Breast epithelium (tissue), 4 donors: ENCODE data around the gene DCST1. TPM values are rescaled to one million over a fixed set of nuclear protein-coding genes. Genes with fewer than 3 reads are reported as not detected.
A peak's percentile ranks its signal among the peaks of the same experiment; 100 is the strongest.

Experiments
- DNase-seq, 2 donors: peaks; one replicate each; pipeline ENCODE4 v3.0.0-alpha.2; 2019; ENCODE audit warnings: low spot score in 2 of 2
- H3K27ac ChIP-seq, 2 donors: fragments of 200-600 bp; sonication (generic) in 1 of 2; one replicate each; pipeline ENCODE4 v1.5.1; 2016 to 2019; ENCODE audit warnings: mild to moderate bottlenecking in 1 of 2
- H3K27me3 ChIP-seq, 2 donors: fragments of 200-600 bp; sonication (generic) in 1 of 2; one replicate each; pipeline versions ENCODE4 v1.5.1 to v1.6.0; 2017 to 2019; ENCODE audit warnings: control low read depth in 1 of 2, mild to moderate bottlenecking in 1 of 2
- H3K36me3 ChIP-seq: fragments of 200-600 bp; one replicate; pipeline ENCODE4 v1.5.1; 2019
- H3K4me1 ChIP-seq, 2 donors: fragments of 200-600 bp; sonication (generic); one replicate each; pipeline ENCODE4 v1.5.1; 2016 to 2019; ENCODE audit warnings: control low read depth in 1 of 2
- H3K4me3 ChIP-seq, 3 donors: fragments of 200-600 bp; sonication (generic); 1 replicate in 2 of 3; 2 replicates in 1 of 3; pipeline ENCODE4 v1.5.1; 2016 to 2019; ENCODE audit warnings: mild to moderate bottlenecking in 3 of 3, moderate library complexity in 2 of 3
- H3K9me3 ChIP-seq, 2 donors: fragments of 200-600 bp; sonication (generic) in 1 of 2; one replicate each; pipeline ENCODE4 v1.5.1; 2016 to 2019; ENCODE audit warnings: control low read depth in 1 of 2
- CTCF ChIP-seq, 3 donors: fragments of 450-650 bp; IDR thresholded peaks; one replicate each; pipeline ENCODE4 v1.5.1; 2016 to 2017; ENCODE audit warnings: antibody characterized with exemption in 3 of 3, mild to moderate bottlenecking in 3 of 3, moderate library complexity in 3 of 3
- POLR2A ChIP-seq: fragments of 450-650 bp; IDR thresholded peaks from one replicate; pipeline ENCODE4 v1.6.1; 2016; ENCODE audit warnings: antibody characterized with exemption, mild to moderate bottlenecking, moderate library complexity
- POLR2AphosphoS5 ChIP-seq, 3 donors: sonication (generic); formaldehyde crosslinking; IDR thresholded peaks; one replicate each; pipeline ENCODE4 v1.6.1; 2017; ENCODE audit warnings: antibody characterized with exemption in 3 of 3
- intact Hi-C: fragments of 100-400 bp; cut with DNase I; formaldehyde crosslinking; loops from one replicate; pipeline ENCODE4 v1.15.1; 2023; ENCODE audit warnings: low total_unique reads
- total RNA-seq, 3 donors: library from RNA; depleted of rRNA; stranded (reverse); fragments of >200 nt; gene quantifications; one replicate each; pipeline ENCODE4 v1.1.0, GENCODE V29; 2016

Gene DCST1
- total RNA-seq, 3 donors from 2014 or later, result 0.16 to 0.66 (median 0.44) TPM

GRCh38 chr1:155080312-155081228 is 46.9 kb downstream of the DCST1 start:
- H3K9me3 ChIP-seq, result no peaks in the 10 kb centered on the region
- H3K27ac ChIP-seq, result peak overlapping the region; percentile 54 to 56
- TF ChIP-seq POLR2AphosphoS5 (IDR thresholded peaks at IDR 0.05), result no peak
- TF ChIP-seq POLR2A, result no peak
- no peak for TF ChIP-seq CTCF (IDR thresholded peaks at IDR 0.05)
- no peaks in the 10 kb centered on the region for H3K36me3 ChIP-seq
- intact Hi-C loops, result no loop called here
- peaks cover 32 to 40% of the 10 kb centered on the region in 2 donors for H3K4me1 ChIP-seq
- DNase-seq, result no peak
- peak overlapping the region in 2 of 3 donors; percentile 63 to 82 for H3K4me3 ChIP-seq
- peaks cover 16 to 26% of the 10 kb centered on the region in 2 donors for H3K27me3 ChIP-seq

- intact Hi-C loops, result no loop called here
Observed at GRCh38 chr1:155081472-155082300, 48.1 kb downstream of the DCST1 start.

GRCh38 chr1:155082301-155083051 is 48.9 kb downstream of the DCST1 start:
- intact Hi-C loops, result no loop called here
- Histone ChIP-seq H3K36me3 (no peaks in the 10 kb centered on the region), H3K27me3 (peaks cover 16 to 26% of the 10 kb centered on the region in 2 donors), H3K4me3 (peak overlapping the region; percentile 3 to 82 (median 63)), H3K4me1 (peaks cover 32 to 45% of the 10 kb centered on the region in 2 donors), H3K27ac (peak overlapping the region; percentile 94 to 98), H3K9me3 (no peaks in the 10 kb centered on the region)
- DNase-seq, result no peak
- no peak for TF ChIP-seq POLR2AphosphoS5 (IDR thresholded peaks at IDR 0.05)
- no peak for TF ChIP-seq CTCF (IDR thresholded peaks at IDR 0.05)
- TF ChIP-seq POLR2A, result no peak

More at GRCh38 chr1:155081472-155082300, 48.1 kb downstream of the DCST1 start:
- peak overlapping the region; percentile 3 to 82 (median 63) for H3K4me3 ChIP-seq
- TF ChIP-seq CTCF (IDR thresholded peaks at IDR 0.05) (no peak), POLR2A (no peak), POLR2AphosphoS5 (IDR thresholded peaks at IDR 0.05) (peak in 1 of 3 donors; percentile 20)
- peak overlapping the region; percentile 94 to 98 for H3K27ac ChIP-seq
- no peaks in the 10 kb centered on the region for H3K36me3 ChIP-seq
- peaks cover 32 to 45% of the 10 kb centered on the region in 2 donors for H3K4me1 ChIP-seq
- H3K9me3 ChIP-seq, result no peaks in the 10 kb centered on the region
- no peak for DNase-seq
- peaks cover 16 to 26% of the 10 kb centered on the region in 2 donors for H3K27me3 ChIP-seq

GRCh38 chr1:155083052-155083541 is 49.5 kb downstream of the DCST1 start:
- Histone ChIP-seq H3K4me1 (peaks cover 32 to 44% of the 10 kb centered on the region in 2 donors), H3K27ac (peak overlapping the region; percentile 94 to 98), H3K4me3 (peak overlapping the region in 2 of 3 donors; percentile 63 to 82), H3K27me3 (peaks cover 16 to 26% of the 10 kb centered on the region in 2 donors), H3K9me3 (no peaks in the 10 kb centered on the region), H3K36me3 (no peaks in the 10 kb centered on the region)
- peak; percentile 79 to 85 for DNase-seq
- TF ChIP-seq POLR2AphosphoS5 (IDR thresholded peaks at IDR 0.05) (peak in 2 of 3 donors; percentile 25 to 42), CTCF (IDR thresholded peaks at IDR 0.05) (no peak)
- intact Hi-C loops, result no loop called here
